ENCODE measurements around the gene PINK1. TPM values are rescaled to one million over a fixed set of nuclear protein-coding genes. Genes with fewer than 3 reads are reported as not detected.

Gene PINK1
- polyA plus RNA-seq, 1 donor from 2014 or later = 73.4 TPM

- TF ChIP-seq, protein P1, sequence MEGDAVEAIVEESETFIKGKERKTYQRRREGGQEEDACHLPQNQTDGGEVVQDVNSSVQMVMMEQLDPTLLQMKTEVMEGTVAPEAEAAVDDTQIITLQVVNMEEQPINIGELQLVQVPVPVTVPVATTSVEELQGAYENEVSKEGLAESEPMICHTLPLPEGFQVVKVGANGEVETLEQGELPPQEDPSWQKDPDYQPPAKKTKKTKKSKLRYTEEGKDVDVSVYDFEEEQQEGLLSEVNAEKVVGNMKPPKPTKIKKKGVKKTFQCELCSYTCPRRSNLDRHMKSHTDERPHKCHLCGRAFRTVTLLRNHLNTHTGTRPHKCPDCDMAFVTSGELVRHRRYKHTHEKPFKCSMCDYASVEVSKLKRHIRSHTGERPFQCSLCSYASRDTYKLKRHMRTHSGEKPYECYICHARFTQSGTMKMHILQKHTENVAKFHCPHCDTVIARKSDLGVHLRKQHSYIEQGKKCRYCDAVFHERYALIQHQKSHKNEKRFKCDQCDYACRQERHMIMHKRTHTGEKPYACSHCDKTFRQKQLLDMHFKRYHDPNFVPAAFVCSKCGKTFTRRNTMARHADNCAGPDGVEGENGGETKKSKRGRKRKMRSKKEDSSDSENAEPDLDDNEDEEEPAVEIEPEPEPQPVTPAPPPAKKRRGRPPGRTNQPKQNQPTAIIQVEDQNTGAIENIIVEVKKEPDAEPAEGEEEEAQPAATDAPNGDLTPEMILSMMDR (IDR thresholded peaks at IDR 0.05; ENCODE audit: poor library complexity, severe bottlenecking) = no peak
- no peak for TF ChIP-seq RAD21 (conservative IDR thresholded peaks at IDR 0.05)
Observed at GRCh38 chr1:20634594-20635084, 1.4 kb downstream of the PINK1 start (continued).

- no peaks in the 10 kb centered on the region for H3K27me3 ChIP-seq (ENCODE audit: insufficient read depth, low read depth, low read length)
- H3K36me3 ChIP-seq (ENCODE audit: insufficient read depth, low read length) = no peaks in the 10 kb centered on the region
- H3K4me3 ChIP-seq (ENCODE audit: low read length) = no peak overlapping the region
- no peaks in the 10 kb centered on the region for H3F3A ChIP-seq (ENCODE audit: insufficient read depth, low read length, poor library complexity, severe bottlenecking)
- no peaks in the 10 kb centered on the region for H4K20me1 ChIP-seq (ENCODE audit: insufficient read depth)
- no peaks in the 10 kb centered on the region for H3K9me3 ChIP-seq (ENCODE audit: low read length)
- TF ChIP-seq EZH2 (IDR thresholded peaks at IDR 0.05; ENCODE audit: borderline replicate concordance, insufficient read depth, low read length, poor library complexity, severe bottlenecking) (no peak), RAD21 (conservative IDR thresholded peaks at IDR 0.05) (no peak), TAF1 (IDR thresholded peaks at IDR 0.05; ENCODE audit: low read depth) (no peak)
- H3K9me2 ChIP-seq (ENCODE audit: insufficient read depth, low read length) = no peaks in the 10 kb centered on the region
- H3K9ac ChIP-seq (ENCODE audit: low read length) = no peak overlapping the region
- no peaks in the 10 kb centered on the region for H3K79me2 ChIP-seq (replicated peaks; ENCODE audit: insufficient read depth, low read length)
- H3K4me2 ChIP-seq (ENCODE audit: low read length) = no peak overlapping the region
- H2AFZ ChIP-seq (ENCODE audit: low read depth, low read length) = no peak overlapping the region
- H3K27ac ChIP-seq (ENCODE audit: low read length) = no peak overlapping the region
Observed at GRCh38 chr1:20636785-20637347, 3.6 kb downstream of the PINK1 start.

GRCh38 chr1:20640183-20640597 is 6.9 kb downstream of the PINK1 start:
- Histone ChIP-seq H3K4me3 (ENCODE audit: low read length) (no peak overlapping the region), H2AFZ (ENCODE audit: low read depth, low read length) (no peak overlapping the region), H3K79me2 (replicated peaks; ENCODE audit: insufficient read depth, low read length) (no peaks in the 10 kb centered on the region), H3K9ac (ENCODE audit: low read length) (no peak overlapping the region), H4K20me1 (ENCODE audit: insufficient read depth) (no peaks in the 10 kb centered on the region), H3K36me3 (ENCODE audit: insufficient read depth, low read length) (peaks cover 7% of the 10 kb centered on the region), H3K27ac (ENCODE audit: low read length) (no peak overlapping the region), H3K9me3 (ENCODE audit: low read length) (no peaks in the 10 kb centered on the region), H3K27me3 (ENCODE audit: insufficient read depth, low read depth, low read length) (no peaks in the 10 kb centered on the region), H3K4me2 (ENCODE audit: low read length) (no peak overlapping the region), H3K9me2 (ENCODE audit: insufficient read depth, low read length) (no peaks in the 10 kb centered on the region), H3F3A (ENCODE audit: insufficient read depth, low read length, poor library complexity, severe bottlenecking) (no peaks in the 10 kb centered on the region)
- no peak for TF ChIP-seq TAF1 (IDR thresholded peaks at IDR 0.05; ENCODE audit: low read depth)
- TF ChIP-seq, protein P1 (IDR thresholded peaks at IDR 0.05; ENCODE audit: poor library complexity, severe bottlenecking) = peak; percentile 91
- TF ChIP-seq RAD21 (conservative IDR thresholded peaks at IDR 0.05) = peak; percentile 89
- TF ChIP-seq POLR2AphosphoS5 (IDR thresholded peaks at IDR 0.05) = no peak
- TF ChIP-seq REST (IDR thresholded peaks at IDR 0.05; ENCODE audit: borderline replicate concordance) = no peak
- peak; percentile 20 for TF ChIP-seq MXI1 (conservative IDR thresholded peaks at IDR 0.05; ENCODE audit: poor library complexity, severe bottlenecking)
- peak; percentile 90 for TF ChIP-seq SMC3 (conservative IDR thresholded peaks at IDR 0.05; ENCODE audit: poor library complexity)

Data from neural cell (in vitro differentiated cells).